Right cardiac atrium (tissue), 5 donors: Measurements from ENCODE around the gene CCDC91. TPM values are rescaled to one million over a fixed set of nuclear protein-coding genes. Genes with fewer than 3 reads are reported as not detected.
"Not testable (repeated sequence)": the region's sequence is repeated elsewhere in the genome, so short reads cannot be mapped to it uniquely, and the experiment has no call there.

Experiments
- ATAC-seq, 2 donors: fragments of 200-7000 bp; cut with Tn5 transposase; one replicate each; pipeline versions ENCODE4 v1.8.0 to v1.9.1; 2020; ENCODE audit warnings: moderate library complexity in 2 of 2, mild to moderate bottlenecking in 1 of 2
- DNase-seq, 3 donors: peaks; one replicate each; pipeline ENCODE4 v3.0.0-alpha.2; 2020
- H3K27ac ChIP-seq: one replicate; pipeline ENCODE4 v1.5.1; 2013; ENCODE audit warnings: mild to moderate bottlenecking, low read length, control low read depth, moderate library complexity
- H3K27me3 ChIP-seq: one replicate; pipeline ENCODE4 v1.6.1; 2013; ENCODE audit not compliant: control insufficient read depth, insufficient read depth
- H3K4me1 ChIP-seq: one replicate; pipeline ENCODE4 v1.6.1; 2013; ENCODE audit warnings: low read length; ENCODE audit not compliant: control insufficient read depth, insufficient read depth
- H3K4me3 ChIP-seq: one replicate; pipeline ENCODE4 v1.5.1; 2013; ENCODE audit warnings: low read length, control low read depth
- H3K9me3 ChIP-seq: one replicate; pipeline ENCODE4 v1.6.1; 2013; ENCODE audit warnings: low read length; ENCODE audit not compliant: control insufficient read depth
- WGBS: extraction: QIAGEN DNeasy Blood & Tissue Kit; methylation state at CpG from one replicate; pipeline ENCODE4 v1.1.7; 2013; 5-methylcytosine and 5-hydroxymethylcytosine counted together
- intact Hi-C, 4 donors: fragments of 100-400 bp; cut with DNase I; formaldehyde crosslinking; loops; one replicate each; pipeline versions ENCODE4 v1.11.0 to v1.14.0; 2022 to 2023
- polyA plus RNA-seq: library from polyadenylated mRNA; stranded (reverse); fragments of 200-250 nt; gene quantifications from one replicate; pipeline ENCODE4 v1.2.3, GENCODE V29; 2013
- total RNA-seq, 4 donors: library from RNA; stranded (reverse); fragmentation: NEBNext Ultra II Directional; extraction: Animal tissue kit (Norgen Biotek cat#: 25700); gene quantifications; one replicate each; pipeline ENCODE4 v1.2.1, GENCODE V29; 2021
- donor health status: healthy with polysubstance abuse.
- donor health status: DM: no; HTN: yes; CAD: no.
- donor health status: DM: no; HTN: no; CAD: no.
- donor health status: DM: no; HTN: yes; CAD: no; lungs with severe emphysema.
- donor health status: DM: yes; HTN: yes; CAD: no.

The CCDC91 gene
- total and polyA plus RNA-seq, 5 donors: 26.8 to 50.3 (median 45.4) TPM

DNA sequence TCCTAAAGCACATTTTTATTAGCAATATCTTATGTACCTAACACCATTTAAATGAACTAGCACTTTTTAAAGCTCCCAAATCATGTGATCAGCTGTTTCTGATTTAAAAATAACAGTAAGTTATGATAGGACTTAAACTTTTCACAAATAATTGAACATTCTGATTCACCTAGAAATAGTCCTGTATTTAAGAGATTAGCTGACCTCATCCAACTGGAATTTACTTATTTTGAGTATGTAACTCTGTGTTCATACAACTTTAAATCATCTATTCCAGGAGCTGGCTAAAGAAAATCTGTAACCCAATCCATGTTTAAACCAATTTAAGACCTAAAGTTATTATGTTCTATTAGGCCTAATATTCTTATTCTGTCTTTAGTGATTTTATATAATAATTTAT, 184.3 kb downstream of the CCDC91 start:
- DNase-seq: no peak
- Histone ChIP-seq H3K27ac (no peak overlapping the region), H3K4me1 (no peaks in the 10 kb centered on the region), H3K27me3 (no peaks in the 10 kb centered on the region), H3K9me3 (peaks cover 2% of the 10 kb centered on the region), H3K4me3 (no peak overlapping the region)
- intact Hi-C loops: no loop called here
- ATAC-seq: no peak

DNA sequence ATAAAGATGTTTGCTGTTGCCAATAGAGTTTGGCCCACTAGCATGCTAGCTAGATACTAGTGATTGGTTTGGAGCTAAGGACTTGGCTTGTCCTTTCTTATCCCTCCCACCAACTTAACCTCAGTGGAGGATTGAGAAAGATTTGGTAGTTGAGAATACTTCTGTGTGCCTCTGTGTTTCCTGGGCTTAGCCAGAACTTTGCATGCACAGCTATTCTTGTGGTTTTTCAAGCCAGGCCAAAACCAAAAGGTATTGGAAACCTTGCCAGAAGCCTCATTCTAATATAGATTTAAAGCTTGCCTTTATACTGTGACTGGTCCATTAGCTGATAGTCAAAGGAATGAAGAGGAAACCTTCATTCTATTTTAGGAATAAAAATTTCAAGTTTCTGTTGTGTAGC, 188.5 kb downstream of the CCDC91 start:
- H3K4me1 ChIP-seq: no peaks in the 10 kb centered on the region
- H3K9me3 ChIP-seq: no peaks in the 10 kb centered on the region
- intact Hi-C loops: no loop called here
- no peaks in the 10 kb centered on the region for H3K27me3 ChIP-seq
- H3K27ac ChIP-seq: no peak overlapping the region
- H3K4me3 ChIP-seq: no peak overlapping the region
- no peak for ATAC-seq
- DNase-seq: no peak

DNA sequence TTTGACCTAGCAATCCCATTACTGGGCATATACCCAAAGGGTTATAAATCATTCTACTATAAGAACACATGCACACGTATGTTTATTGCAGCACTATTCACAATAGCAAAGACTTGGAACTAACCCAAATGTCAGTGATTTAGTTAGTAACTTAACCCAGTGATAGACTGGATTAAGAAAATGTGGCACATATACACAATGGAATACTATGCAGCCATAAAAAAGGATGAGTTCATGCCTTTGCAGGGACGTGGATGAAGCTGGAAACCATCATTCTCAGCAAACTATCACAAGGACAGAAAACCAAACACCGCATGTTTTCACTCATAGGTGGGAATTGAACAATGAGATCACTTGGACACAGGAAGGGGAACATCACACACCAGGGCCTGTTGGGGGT, 189.5 kb downstream of the CCDC91 start:
- ATAC-seq, H3K27me3 ChIP-seq, H3K27ac ChIP-seq, H3K4me1 ChIP-seq, H3K4me3 ChIP-seq, intact Hi-C loops, H3K9me3 ChIP-seq, DNase-seq: not testable (repeated sequence)
- WGBS: 76% methylated on average over 3 of the region's 3 CpGs

DNA sequence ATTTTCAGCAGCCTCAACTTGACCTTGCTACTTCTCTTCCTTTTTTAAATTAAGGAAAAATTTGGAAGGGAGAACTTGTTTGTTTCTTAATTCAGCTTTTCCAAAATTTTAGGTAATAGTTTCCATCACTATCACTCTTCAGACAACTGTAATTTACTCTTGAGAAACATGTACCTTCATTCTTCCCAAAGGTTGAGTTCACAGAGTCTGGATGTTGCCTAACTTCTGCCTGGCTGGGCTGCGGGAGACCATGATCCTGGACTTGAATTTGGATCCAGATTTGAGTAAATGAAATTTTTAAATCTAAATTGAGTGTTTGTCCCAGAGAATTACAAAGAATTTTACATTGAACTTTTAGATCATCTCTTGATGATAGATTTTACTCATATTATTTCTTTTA, 193.1 kb downstream of the CCDC91 start:
- Histone ChIP-seq H3K4me3 (no peak overlapping the region), H3K9me3 (no peaks in the 10 kb centered on the region), H3K27me3 (no peaks in the 10 kb centered on the region), H3K27ac (no peak overlapping the region), H3K4me1 (no peaks in the 10 kb centered on the region)
- 91% methylated on average over 1 of the region's 1 CpG for WGBS
- intact Hi-C loops: no loop called here
- no peak for ATAC-seq
- no peak for DNase-seq

DNA sequence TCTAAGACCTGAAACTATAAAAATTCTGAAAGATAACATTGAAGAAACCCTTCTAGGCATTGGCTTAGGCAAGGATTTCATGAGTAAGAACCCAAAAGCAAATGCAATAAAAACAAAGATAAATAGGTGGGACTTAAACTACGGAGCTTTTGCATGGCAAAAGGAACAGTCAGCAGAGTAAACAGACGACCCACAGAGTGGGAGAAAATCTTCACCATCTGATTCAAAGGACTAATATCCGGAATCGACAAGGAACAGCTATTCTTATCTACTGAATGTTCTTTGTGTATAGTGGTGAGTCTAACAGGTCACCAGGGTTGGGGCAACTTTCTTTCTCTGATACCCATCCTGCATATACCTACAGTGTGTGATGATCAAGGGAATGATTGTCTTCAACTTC, 198.6 kb downstream of the CCDC91 start:
- 64% methylated on average over 4 of the region's 4 CpGs for WGBS
- ATAC-seq (no peak), DNase-seq (no peak)
- Histone ChIP-seq H3K27ac (no peak overlapping the region), H3K4me1 (no peaks in the 10 kb centered on the region), H3K4me3 (no peak overlapping the region), H3K27me3 (no peaks in the 10 kb centered on the region), H3K9me3 (no peaks in the 10 kb centered on the region)
- intact Hi-C loops: no loop called here

DNA sequence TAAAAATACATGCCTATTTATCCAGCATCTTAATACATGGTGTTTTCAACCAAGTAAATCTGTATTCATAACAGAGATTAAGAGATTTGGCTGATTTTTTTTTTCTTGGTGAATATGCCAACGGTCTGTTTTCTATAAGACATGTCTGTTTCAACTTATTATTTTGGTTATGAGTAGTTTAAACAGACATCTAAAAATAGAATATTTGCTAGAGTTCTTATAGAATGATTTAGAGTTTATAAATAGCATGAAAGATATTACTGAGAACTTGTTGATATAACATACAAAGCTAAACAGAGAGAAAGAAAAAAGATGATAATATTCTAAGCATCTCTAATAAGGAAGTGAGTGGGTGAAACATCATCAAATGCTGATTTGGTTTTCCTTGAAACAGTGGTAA, 199.9 kb downstream of the CCDC91 start:
- Histone ChIP-seq H3K27me3 (no peaks in the 10 kb centered on the region), H3K4me3 (no peak overlapping the region), H3K9me3 (no peaks in the 10 kb centered on the region), H3K27ac (no peak overlapping the region), H3K4me1 (no peaks in the 10 kb centered on the region)
- DNase-seq: no peak
- no peak for ATAC-seq
- WGBS: 44% methylated on average over 1 of the region's 1 CpG
- intact Hi-C loops: no loop called here

DNA sequence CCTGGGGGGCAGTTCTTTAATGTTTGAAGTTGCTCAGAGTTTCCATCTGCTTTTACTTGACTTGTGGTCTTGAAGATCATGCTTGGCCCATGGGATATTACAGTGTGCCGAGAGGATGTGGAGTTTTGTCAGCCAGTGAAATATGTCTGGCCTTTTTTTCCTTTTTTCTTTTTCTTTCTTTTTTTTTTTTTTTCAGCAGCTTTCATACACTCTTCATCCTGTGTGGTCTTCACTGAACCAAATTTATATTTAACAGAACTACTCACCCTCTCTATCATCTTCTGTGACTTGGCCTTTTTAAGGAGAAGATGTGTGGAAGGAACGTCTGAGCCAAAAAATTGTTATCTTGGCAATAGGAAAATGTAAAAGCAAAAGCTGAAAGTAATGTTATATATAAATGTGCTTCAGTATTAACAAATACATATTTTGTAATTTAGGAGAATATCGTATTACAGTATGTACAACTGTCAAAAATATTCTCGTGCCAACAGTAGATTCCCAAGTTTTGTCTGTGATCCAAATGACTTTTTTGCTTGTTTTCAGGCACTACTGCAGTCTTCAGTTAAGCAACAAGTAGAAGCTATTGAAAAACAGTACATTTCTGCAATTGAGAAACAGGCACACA, 200.6 kb downstream of the CCDC91 start:
- Histone ChIP-seq H3K4me1 (no peaks in the 10 kb centered on the region), H3K4me3 (no peak overlapping the region), H3K27ac (no peak overlapping the region), H3K27me3 (no peaks in the 10 kb centered on the region), H3K9me3 (no peaks in the 10 kb centered on the region)
- DNase-seq (no peak), ATAC-seq (no peak)
- WGBS: 56% methylated on average over 4 of the region's 4 CpGs
- intact Hi-C loops: no loop called here

DNA sequence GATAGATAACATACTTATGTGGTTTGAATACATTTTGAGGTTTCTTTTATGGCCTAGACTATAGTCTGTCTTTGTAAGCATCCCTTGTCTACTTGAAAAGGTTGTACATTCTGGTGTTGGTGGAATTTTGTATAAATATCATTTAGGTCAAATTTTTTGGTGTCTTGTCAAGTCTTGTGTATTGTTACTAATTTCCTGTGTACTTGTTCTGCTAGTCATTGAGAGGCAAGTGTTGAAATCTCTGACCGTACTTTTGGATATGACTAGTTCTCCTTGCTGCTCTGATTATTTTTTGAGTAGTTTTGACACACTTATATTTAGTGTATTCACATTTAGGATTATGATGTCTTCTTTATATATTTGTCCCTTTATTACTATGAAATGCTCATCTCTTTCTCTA, 219.6 kb downstream of the CCDC91 start:
- intact Hi-C loops: no loop called here
- H3K4me3 ChIP-seq: no peak overlapping the region
- H3K27ac ChIP-seq: no peak overlapping the region
- no peaks in the 10 kb centered on the region for H3K4me1 ChIP-seq
- H3K27me3 ChIP-seq: no peaks in the 10 kb centered on the region
- ATAC-seq (no peak), DNase-seq (no peak)
- WGBS: 71% methylated on average over 1 of the region's 1 CpG
- H3K9me3 ChIP-seq: no peaks in the 10 kb centered on the region

DNA sequence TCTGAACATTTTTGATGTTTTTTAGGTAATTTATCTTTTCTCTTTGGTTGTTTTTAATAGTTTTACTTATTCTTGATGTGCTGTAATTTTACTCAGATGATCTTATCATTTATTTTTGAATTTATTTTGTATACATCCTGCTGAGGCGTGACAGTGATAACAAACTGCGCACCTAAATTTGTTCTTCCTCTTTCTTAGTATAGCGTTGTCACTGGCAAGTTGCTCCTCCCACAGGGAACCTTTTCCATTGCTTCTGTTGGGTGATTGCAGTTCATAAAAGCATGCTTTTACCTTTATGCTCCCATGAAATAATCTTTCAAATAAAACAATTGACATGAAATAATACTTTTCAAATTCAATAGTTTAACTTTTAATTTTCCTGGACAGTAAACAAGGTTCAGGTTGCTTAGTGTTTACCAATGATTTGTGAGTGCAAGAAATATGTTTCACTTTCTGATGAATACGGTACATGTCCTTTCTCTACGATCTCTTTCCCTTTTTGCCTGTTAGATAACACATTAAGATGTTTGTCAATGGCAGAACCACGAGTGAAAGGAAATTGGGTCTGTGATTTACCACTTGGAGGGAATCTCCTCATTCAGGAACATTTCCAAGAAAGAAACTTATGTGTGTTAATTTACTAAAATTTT, 223.3 kb downstream of the CCDC91 start:
- ATAC-seq (no peak), DNase-seq (no peak)
- Histone ChIP-seq H3K27ac (no peak overlapping the region), H3K4me1 (no peaks in the 10 kb centered on the region), H3K4me3 (no peak overlapping the region), H3K27me3 (no peaks in the 10 kb centered on the region), H3K9me3 (no peaks in the 10 kb centered on the region)
- intact Hi-C loops: no loop called here
- WGBS: 81% methylated on average over 6 of the region's 6 CpGs

DNA sequence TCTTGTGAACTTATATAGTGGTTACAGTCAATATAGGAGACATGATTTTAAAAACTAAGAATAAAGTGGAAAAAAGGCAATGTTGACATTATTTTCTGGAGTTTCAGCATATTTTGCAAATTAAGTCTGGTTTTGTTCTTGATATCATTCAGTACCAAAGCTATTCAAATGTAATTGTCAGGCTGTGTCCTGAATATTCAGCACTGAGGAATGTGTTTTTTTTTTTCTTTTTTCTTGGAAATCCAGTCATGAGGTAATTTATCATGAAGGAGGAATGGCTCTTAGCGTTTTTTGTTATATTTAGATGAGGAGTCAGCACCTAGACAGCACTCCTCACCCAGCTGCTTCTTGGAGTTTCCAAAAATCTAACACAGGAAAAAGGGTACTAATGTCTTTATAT, 225.5 kb downstream of the CCDC91 start:
- Histone ChIP-seq H3K4me3 (no peak overlapping the region), H3K27me3 (no peaks in the 10 kb centered on the region), H3K27ac (no peak overlapping the region), H3K9me3 (no peaks in the 10 kb centered on the region), H3K4me1 (no peaks in the 10 kb centered on the region)
- DNase-seq: no peak
- ATAC-seq: no peak
- WGBS: 32% methylated on average over 1 of the region's 1 CpG
- intact Hi-C loops: no loop called here

DNA sequence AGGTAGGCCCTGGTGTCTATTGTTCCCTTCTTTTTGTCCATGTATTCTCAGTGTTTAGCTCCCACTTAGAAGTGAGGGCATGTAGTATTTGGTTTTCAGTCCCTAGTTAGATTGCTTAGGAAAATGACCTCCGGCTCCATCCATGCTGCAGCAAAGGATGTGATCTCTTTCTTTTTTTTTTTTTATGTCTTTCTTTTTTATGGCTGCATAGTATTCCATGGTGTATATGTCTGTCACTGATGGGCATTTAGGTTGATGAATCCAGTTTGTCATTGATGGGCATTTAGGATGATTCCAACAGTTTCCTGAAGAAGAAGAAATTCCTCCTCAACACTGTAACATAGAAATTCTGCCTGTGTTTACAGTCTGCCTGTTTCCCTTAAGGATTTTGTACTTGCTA, 231.1 kb downstream of the CCDC91 start:
- Histone ChIP-seq H3K4me3 (no peak overlapping the region), H3K27me3 (no peaks in the 10 kb centered on the region), H3K27ac (no peak overlapping the region), H3K4me1 (no peaks in the 10 kb centered on the region), H3K9me3 (no peaks in the 10 kb centered on the region)
- WGBS: 96% methylated on average over 1 of the region's 1 CpG
- intact Hi-C loops: no loop called here
- no peak for DNase-seq
- no peak for ATAC-seq

DNA sequence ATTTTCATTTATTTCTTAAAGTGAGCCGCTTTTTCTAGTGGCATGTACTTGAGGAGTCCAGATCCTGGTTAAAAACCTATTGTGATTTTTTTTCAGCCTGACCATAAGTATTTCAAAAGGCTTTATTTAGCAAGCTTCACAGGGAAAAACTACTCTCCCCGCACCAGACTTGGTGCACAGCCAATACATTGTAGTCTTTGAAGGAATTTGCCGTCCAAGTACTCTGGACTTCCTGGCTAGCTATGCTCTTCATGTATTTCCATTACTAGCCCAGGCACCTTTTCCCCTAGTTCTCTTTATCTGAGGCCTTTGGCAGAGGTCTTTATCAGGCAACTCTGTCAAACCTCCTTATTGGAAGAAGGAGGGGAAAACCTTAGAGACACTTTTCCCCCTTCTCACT, 234.7 kb downstream of the CCDC91 start:
- Histone ChIP-seq H3K9me3 (no peaks in the 10 kb centered on the region), H3K27me3 (no peaks in the 10 kb centered on the region), H3K27ac (no peak overlapping the region), H3K4me3 (no peak overlapping the region), H3K4me1 (no peaks in the 10 kb centered on the region)
- 37% methylated on average over 3 of the region's 3 CpGs for WGBS
- peak; percentile 67 to 93 for ATAC-seq
- DNase-seq: peak; percentile 31 to 43 (median 39)
- intact Hi-C loops: no loop called here
